ENCODE measurements around the gene CCDC88C. TPM values are rescaled to one million over a fixed set of nuclear protein-coding genes. Genes with fewer than 3 reads are reported as not detected.
A peak's percentile ranks its signal among the peaks of the same experiment; 100 is the strongest.

The CCDC88C gene
- total and polyA plus RNA-seq, 11 donors = 2.4 to 15.6 (median 4.8) TPM

DNA sequence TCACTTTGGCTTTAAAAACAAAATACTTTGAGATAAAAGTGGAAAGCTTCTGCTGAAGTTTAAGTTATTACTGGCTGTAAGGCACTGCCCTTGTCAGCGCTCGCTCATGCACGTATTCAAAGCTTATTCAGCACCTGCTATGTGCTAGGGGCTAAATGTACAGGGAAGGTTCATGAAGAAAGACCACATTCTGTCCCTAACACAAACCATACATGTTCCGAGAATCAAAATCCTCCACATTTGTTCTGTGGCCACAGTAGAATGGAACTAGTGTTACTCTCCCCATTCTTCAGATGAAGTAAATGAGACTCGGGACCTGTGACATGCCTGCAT, 139.3 kb downstream of the CCDC88C start:
- H3K4me3 ChIP-seq = no peak overlapping the region
- H3K27ac ChIP-seq = no peak overlapping the region
- H3K4me1 ChIP-seq = peaks cover 0 to under 1% (median 0%) of the 10 kb centered on the region in 12 donors
- H3K27me3 ChIP-seq = no peaks in the 10 kb centered on the region
- DNase-seq (no peak), ATAC-seq (no peak)
- WGBS, 4 donors = 86 to 97% (median 92%) methylated on average over 5 of the region's 5 CpGs
- no peak for TF ChIP-seq POLR2A (IDR thresholded peaks at IDR 0.05)
- TF ChIP-seq, protein P1, sequence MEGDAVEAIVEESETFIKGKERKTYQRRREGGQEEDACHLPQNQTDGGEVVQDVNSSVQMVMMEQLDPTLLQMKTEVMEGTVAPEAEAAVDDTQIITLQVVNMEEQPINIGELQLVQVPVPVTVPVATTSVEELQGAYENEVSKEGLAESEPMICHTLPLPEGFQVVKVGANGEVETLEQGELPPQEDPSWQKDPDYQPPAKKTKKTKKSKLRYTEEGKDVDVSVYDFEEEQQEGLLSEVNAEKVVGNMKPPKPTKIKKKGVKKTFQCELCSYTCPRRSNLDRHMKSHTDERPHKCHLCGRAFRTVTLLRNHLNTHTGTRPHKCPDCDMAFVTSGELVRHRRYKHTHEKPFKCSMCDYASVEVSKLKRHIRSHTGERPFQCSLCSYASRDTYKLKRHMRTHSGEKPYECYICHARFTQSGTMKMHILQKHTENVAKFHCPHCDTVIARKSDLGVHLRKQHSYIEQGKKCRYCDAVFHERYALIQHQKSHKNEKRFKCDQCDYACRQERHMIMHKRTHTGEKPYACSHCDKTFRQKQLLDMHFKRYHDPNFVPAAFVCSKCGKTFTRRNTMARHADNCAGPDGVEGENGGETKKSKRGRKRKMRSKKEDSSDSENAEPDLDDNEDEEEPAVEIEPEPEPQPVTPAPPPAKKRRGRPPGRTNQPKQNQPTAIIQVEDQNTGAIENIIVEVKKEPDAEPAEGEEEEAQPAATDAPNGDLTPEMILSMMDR (IDR thresholded peaks at IDR 0.05) = no peak
- peaks cover 0 to 5% (median 0%) of the 10 kb centered on the region in 12 donors for H3K9me3 ChIP-seq
- intact Hi-C loops (cut with DNase I) = no loop called here
- H3K36me3 ChIP-seq = peaks cover 0 to 89% (median 14%) of the 10 kb centered on the region in 9 donors

DNA sequence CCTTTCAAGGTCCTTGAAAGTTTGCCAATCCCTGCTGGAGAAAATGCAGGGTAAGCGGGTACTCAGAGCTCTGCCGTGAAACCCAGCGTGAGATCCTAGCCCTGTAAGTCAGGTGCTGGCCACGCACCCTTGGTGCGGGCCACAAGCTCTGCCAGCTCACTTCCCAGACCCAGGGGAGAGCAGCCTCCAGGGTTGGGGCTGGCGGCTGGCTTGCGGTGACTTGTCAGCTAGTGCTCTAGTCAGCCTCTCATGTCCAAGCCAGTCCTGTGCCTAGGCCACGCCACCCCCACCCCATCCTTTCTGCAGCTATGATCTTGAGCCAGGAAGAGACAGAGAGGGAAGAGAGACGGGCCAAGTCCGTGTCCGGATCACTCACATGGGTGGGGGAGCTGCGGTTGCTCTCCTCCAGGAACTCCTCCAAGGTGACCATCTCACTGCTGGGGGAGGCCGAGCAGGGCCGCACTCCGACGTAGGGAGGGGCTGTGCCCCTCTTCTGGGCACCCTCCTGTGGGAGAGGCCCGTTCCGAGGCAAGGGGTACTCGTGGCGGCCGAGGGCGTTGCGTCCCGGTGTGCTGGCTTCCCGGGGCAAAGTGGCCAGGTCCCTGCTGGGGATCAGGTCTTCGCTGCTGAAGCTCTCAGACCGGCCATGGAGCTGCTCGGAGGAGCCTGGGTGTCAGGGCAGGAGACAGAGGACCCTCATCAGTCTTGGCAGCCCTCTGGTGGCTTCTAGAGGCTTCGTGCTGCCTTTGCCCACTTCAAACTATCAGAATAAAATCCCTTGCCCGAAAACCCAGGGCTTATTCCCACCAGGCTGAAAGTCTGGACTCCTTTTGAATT, 139.9 kb downstream of the CCDC88C start:
- Histone ChIP-seq H3K4me3 (no peak overlapping the region), H3K27me3 (no peaks in the 10 kb centered on the region), H3K4me1 (no peaks in the 10 kb centered on the region), H3K9me3 (peaks cover 0 to 5% (median 0%) of the 10 kb centered on the region in 12 donors), H3K27ac (no peak overlapping the region), H3K36me3 (peaks cover 0 to 89% (median 16%) of the 10 kb centered on the region in 9 donors)
- ATAC-seq = no peak
- TF ChIP-seq, protein P1 (IDR thresholded peaks at IDR 0.05) = no peak
- TF ChIP-seq POLR2A (IDR thresholded peaks at IDR 0.05) = no peak
- intact Hi-C loops (cut with DNase I) = no loop called here
- WGBS, 4 donors = 93 to 95% (median 93%) methylated on average over 30 of the region's 30 CpGs
- DNase-seq = peak in 1 of 5 donors; percentile 47

DNA sequence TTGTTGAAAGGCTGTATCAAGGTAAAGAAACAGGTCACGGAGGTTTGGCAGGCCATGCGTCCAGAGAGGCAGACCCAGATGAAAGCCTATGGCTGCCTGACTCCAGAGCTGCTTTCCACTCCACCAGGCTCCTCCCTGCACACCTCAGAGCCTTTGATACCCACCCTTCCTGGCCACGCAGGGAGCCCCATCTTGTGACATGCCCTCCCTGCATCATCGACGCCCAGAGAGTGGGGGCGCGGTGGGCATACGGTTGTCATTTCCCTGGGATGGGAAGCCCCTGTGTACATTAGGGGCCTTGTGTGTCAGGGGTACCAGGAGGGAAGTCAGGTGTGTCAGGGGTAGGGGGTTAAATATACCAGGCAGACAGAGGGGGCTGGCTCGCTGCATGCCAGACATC, 142.8 kb downstream of the CCDC88C start:
- H3K36me3 ChIP-seq = peaks cover 0 to 72% (median 16%) of the 10 kb centered on the region in 9 donors
- no peaks in the 10 kb centered on the region for H3K27me3 ChIP-seq
- ATAC-seq = no peak
- H3K4me1 ChIP-seq = peaks cover 0 to 4% (median 1%) of the 10 kb centered on the region in 12 donors
- no peak overlapping the region for H3K27ac ChIP-seq
- no peak overlapping the region for H3K4me3 ChIP-seq
- H3K9me3 ChIP-seq = no peaks in the 10 kb centered on the region
- intact Hi-C loops (cut with DNase I) = no loop called here
- TF ChIP-seq POLR2A (IDR thresholded peaks at IDR 0.05) = no peak
- TF ChIP-seq, protein P1 (IDR thresholded peaks at IDR 0.05) = no peak
- 92 to 96% (median 94%) methylated on average over 9 of the region's 9 CpGs for WGBS, 4 donors
- peak in 1 of 5 donors; percentile 56 for DNase-seq

DNA sequence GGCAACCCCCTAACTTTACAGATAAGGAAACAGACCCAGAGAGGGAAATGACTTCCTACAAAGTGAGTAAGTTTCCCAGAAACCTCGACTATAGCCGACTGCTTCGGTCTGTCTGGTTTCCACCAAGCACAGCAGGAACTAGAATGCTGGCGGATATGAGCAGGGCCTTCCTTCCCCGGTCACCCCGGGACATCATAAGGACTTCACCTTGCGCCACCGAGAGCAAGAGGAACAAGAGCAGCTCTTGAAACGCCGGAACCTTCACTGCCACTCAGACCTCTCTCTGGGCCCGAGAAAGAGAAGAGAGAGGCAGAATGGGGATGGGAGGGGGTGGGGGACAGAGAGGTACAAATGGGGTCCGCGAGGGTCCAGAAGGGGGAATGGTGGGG, 143.7 kb downstream of the CCDC88C start:
- Histone ChIP-seq H3K9me3 (no peaks in the 10 kb centered on the region), H3K27me3 (no peaks in the 10 kb centered on the region), H3K36me3 (peaks cover 0 to 63% (median 16%) of the 10 kb centered on the region in 9 donors), H3K4me3 (no peak overlapping the region), H3K27ac (no peak overlapping the region), H3K4me1 (peaks cover 0 to 11% (median 6%) of the 10 kb centered on the region in 12 donors)
- 88 to 93% (median 93%) methylated on average over 13 of the region's 13 CpGs for WGBS, 4 donors
- TF ChIP-seq, protein P1 (IDR thresholded peaks at IDR 0.05) = no peak
- TF ChIP-seq POLR2A (IDR thresholded peaks at IDR 0.05) = no peak
- intact Hi-C loops (cut with DNase I) = no loop called here
- DNase-seq (peak in 1 of 5 donors; percentile 48), ATAC-seq (no peak)
